Pancreas (tissue), 10 donors: ENCODE data around the gene CAPN5. TPM values are rescaled to one million over a fixed set of nuclear protein-coding genes. Genes with fewer than 3 reads are reported as not detected.

ENCODE experiments used
- ATAC-seq, 4 donors: fragments of 200-7000 bp; cut with Tn5 transposase; one replicate each; pipeline versions ENCODE4 v1.8.0 to v1.9.1; 2020; ENCODE audit warnings: mild to moderate bottlenecking in 4 of 4, moderate library complexity in 4 of 4
- DNase-seq, 6 donors: peaks; one replicate each; pipeline ENCODE4 v3.0.0-alpha.2; 2020
- FAIRE-seq: peaks from 2 replicates; lab custom pipeline; 2012; peaks lifted over from hg19 to GRCh38; lab: Jason Lieb, UNC
- H3K27ac ChIP-seq, 4 donors: fragments of 200-600 bp; sonication (generic); 1 replicate in 3 of 4; 2 replicates in 1 of 4; pipeline versions ENCODE4 v1.5.0 to v1.8.0; 2020
- H3K27me3 ChIP-seq, 4 donors: fragments of 200-600 bp; one replicate each; pipeline ENCODE4 v1.8.0; 2021
- H3K36me3 ChIP-seq, 3 donors: fragments of 200-600 bp; sonication (generic) in 1 of 3; one replicate each; pipeline versions ENCODE4 v1.5.0 to v1.8.0; 2020 to 2021
- H3K4me1 ChIP-seq, 3 donors: fragments of 200-600 bp; one replicate each; pipeline ENCODE4 v1.8.0; 2021
- H3K4me3 ChIP-seq, 4 donors: fragments of 200-600 bp; sonication (generic) in 2 of 4; one replicate each; pipeline versions ENCODE4 v1.5.0 to v1.8.0; 2020 to 2021
- H3K9me3 ChIP-seq, 4 donors: fragments of 200-600 bp; one replicate each; pipeline ENCODE4 v1.8.0; 2021
- CTCF ChIP-seq, 4 donors: fragments of 200-600 bp; sonication (generic) in 3 of 4; IDR thresholded peaks; one replicate each; pipeline versions ENCODE4 v1.5.0 to v1.8.0; 2021; ENCODE audit warnings: antibody characterized with exemption in 4 of 4
- WGBS, 2 donors: extraction: QIAGEN DNeasy Blood & Tissue Kit; methylation state at CpG; one replicate each; pipeline ENCODE4 v1.1.7; 2013; 5-methylcytosine and 5-hydroxymethylcytosine counted together
- intact Hi-C, 3 donors: fragments of 100-400 bp; cut with DNase I; formaldehyde crosslinking; loops; one replicate each; pipeline versions ENCODE4 v1.11.1 to v1.14.2; 2022
- polyA plus RNA-seq, 2 donors: library from polyadenylated mRNA; stranded (reverse); fragments of 200-250 nt; gene quantifications; one replicate each; pipeline ENCODE4 v1.2.3, GENCODE V29; 2013
- total RNA-seq, 6 donors: library from RNA; stranded (reverse); fragmentation: NEBNext Ultra II Directional in 4 of 6; extraction: Animal tissue kit (Norgen Biotek cat#: 25700) in 4 of 6; gene quantifications; one replicate each; pipeline versions ENCODE4 v1.2.1 to v1.2.4, GENCODE V29; 2021 to 2023
- donor health status: healthy with polysubstance abuse.
- donor health status: DM: no; HTN: no; CAD: no; lungs with moderate emphysema.
- donor health status: DM: no; HTN: no; CAD: no.
- donor health status: control.
- donor health status: control.
- donor health status: Bipolar disorder and iron deficiency.
- donor health status: DM: yes; HTN: yes; CAD: no.
- donor health status: DM: no; HTN: no; CAD: no.
- donor health status: DM: no; HTN: no; CAD: no.
- donor health status: DM: yes; HTN: yes; CAD: no.

CAPN5 gene
- total and polyA plus RNA-seq, 8 donors, result 3.3 to 11.0 (median 6.1) TPM

- H3K27me3 ChIP-seq, result no peaks in the 10 kb centered on the region
- no peak overlapping the region for H3K27ac ChIP-seq
- no peak overlapping the region for H3K4me3 ChIP-seq
- intact Hi-C loops, result loop anchor here in 1 of 3 donors (5.0 kb wide), 1 partner anchor 46 kb away; no protein-coding TSS in a partner anchor
- TF ChIP-seq CTCF (IDR thresholded peaks at IDR 0.05), result no peak
- peaks cover 0 to 13% (median 0%) of the 10 kb centered on the region in 3 donors for H3K4me1 ChIP-seq
- H3K9me3 ChIP-seq, result no peaks in the 10 kb centered on the region
- no peaks in the 10 kb centered on the region for H3K36me3 ChIP-seq
- 87 to 88% methylated on average over 8 of the region's 8 CpGs for WGBS, 2 donors
- DNase-seq (no peak), ATAC-seq (no peak), FAIRE-seq (no peak)
Observed at GRCh38 chr11:77136074-77136473, 69.3 kb downstream of the CAPN5 start.

GRCh38 chr11:77136784-77137420, 70.1 kb downstream of the CAPN5 start:
- WGBS, 2 donors, result 77% methylated on average over 12 of the region's 12 CpGs
- no peak for FAIRE-seq
- no peak for ATAC-seq

GRCh38 chr11:77137421-77137820, 70.7 kb downstream of the CAPN5 start:
- H3K36me3 ChIP-seq, result no peaks in the 10 kb centered on the region
- H3K27ac ChIP-seq, result no peak overlapping the region
- peak in 1 of 6 donors; percentile 57 for DNase-seq
- no peaks in the 10 kb centered on the region for H3K27me3 ChIP-seq
- intact Hi-C loops, result loop anchor here in 1 of 3 donors (5.0 kb wide), 1 partner anchor 45 kb away; no protein-coding TSS in a partner anchor
- TF ChIP-seq CTCF (IDR thresholded peaks at IDR 0.05), result no peak
- H3K4me3 ChIP-seq, result no peak overlapping the region
- peaks cover 0 to 15% (median 0%) of the 10 kb centered on the region in 3 donors for H3K4me1 ChIP-seq
- no peak for FAIRE-seq
- WGBS, 2 donors, result 85 to 86% methylated on average over 9 to 11 of the region's 11 CpGs
- no peak for ATAC-seq
- no peaks in the 10 kb centered on the region for H3K9me3 ChIP-seq

More at GRCh38 chr11:77136784-77137420, 70.1 kb downstream of the CAPN5 start:
- H3K27me3 ChIP-seq, result no peaks in the 10 kb centered on the region
- H3K36me3 ChIP-seq, result no peaks in the 10 kb centered on the region
- H3K4me1 ChIP-seq, result peaks cover 0 to 15% (median 0%) of the 10 kb centered on the region in 3 donors
- H3K9me3 ChIP-seq, result no peaks in the 10 kb centered on the region
- DNase-seq, result no peak
- no peak overlapping the region for H3K27ac ChIP-seq
- intact Hi-C loops, result loop anchor here in 1 of 3 donors (5.0 kb wide), 1 partner anchor 45 kb away; no protein-coding TSS in a partner anchor
- TF ChIP-seq CTCF (IDR thresholded peaks at IDR 0.05), result no peak
- H3K4me3 ChIP-seq, result no peak overlapping the region

- no peak for ATAC-seq
- H3K9me3 ChIP-seq, result no peaks in the 10 kb centered on the region
- TF ChIP-seq CTCF (IDR thresholded peaks at IDR 0.05), result no peak
- H3K4me3 ChIP-seq, result no peak overlapping the region
- WGBS, 2 donors, result 52 to 54% methylated on average over 50 to 55 of the region's 55 CpGs
- H3K27ac ChIP-seq, result no peak overlapping the region
- no peak for FAIRE-seq
- H3K36me3 ChIP-seq, result no peaks in the 10 kb centered on the region
- intact Hi-C loops, result loop anchor here in 1 of 3 donors (5.0 kb wide), 1 partner anchor 44 kb away; no protein-coding TSS in a partner anchor
- DNase-seq, result peak in 1 of 6 donors; percentile 46
- no peaks in the 10 kb centered on the region for H3K27me3 ChIP-seq
- peaks cover 0 to 15% (median 0%) of the 10 kb centered on the region in 3 donors for H3K4me1 ChIP-seq
Observed at GRCh38 chr11:77138106-77138649, 71.4 kb downstream of the CAPN5 start.
